Non-pigmented ciliary epithelial cell (primary cell): Measurements from ENCODE around the gene RLIM.

Source experiments
- DNase-seq: peaks from one replicate; pipeline ENCODE4 v3.0.0-alpha.2; 2010; ENCODE audit warnings: low read depth

RLIM gene

GRCh38 chrX:74536152-74536831, 78.1 kb downstream of the RLIM start:
- peak; percentile 48 for DNase-seq

- peak; percentile 42 for DNase-seq
Observed at GRCh38 chrX:74535408-74536151, 78.8 kb downstream of the RLIM start.
